D721Med (cell line): ENCODE data around the gene STARD9.

Experiments used
- DNase-seq: peaks from one replicate; pipeline ENCODE4 v3.0.0; 2011; ENCODE audit warnings: low spot score; ENCODE audit not compliant: insufficient read length
- FAIRE-seq: peaks from 2 replicates; lab custom pipeline; 2011; peaks lifted over from hg19 to GRCh38; lab: Jason Lieb, UNC
- CTCF ChIP-seq: IDR thresholded peaks from 2 replicates; pipeline ENCODE4 v1.5.1; 2012; ENCODE audit warnings: mild to moderate bottlenecking, control low read depth; ENCODE audit not compliant: insufficient read depth; ENCODE audit errors: missing control alignments

STARD9 gene

GRCh38 chr15:42727750-42728381 lies 152.5 kb downstream of the STARD9 start:
- no peak for FAIRE-seq
- TF ChIP-seq CTCF, result no peak
- no peak for DNase-seq

- no peak for TF ChIP-seq CTCF
- FAIRE-seq (no peak), DNase-seq (no peak)
These were observed 153.2 kb downstream of the STARD9 start for GRCh38 chr15:42728560-42728959.

- TF ChIP-seq CTCF, result no peak
- no peak for FAIRE-seq
- DNase-seq, result no peak
These were observed 153.6 kb downstream of the STARD9 start for GRCh38 chr15:42728972-42729371.

DNA sequence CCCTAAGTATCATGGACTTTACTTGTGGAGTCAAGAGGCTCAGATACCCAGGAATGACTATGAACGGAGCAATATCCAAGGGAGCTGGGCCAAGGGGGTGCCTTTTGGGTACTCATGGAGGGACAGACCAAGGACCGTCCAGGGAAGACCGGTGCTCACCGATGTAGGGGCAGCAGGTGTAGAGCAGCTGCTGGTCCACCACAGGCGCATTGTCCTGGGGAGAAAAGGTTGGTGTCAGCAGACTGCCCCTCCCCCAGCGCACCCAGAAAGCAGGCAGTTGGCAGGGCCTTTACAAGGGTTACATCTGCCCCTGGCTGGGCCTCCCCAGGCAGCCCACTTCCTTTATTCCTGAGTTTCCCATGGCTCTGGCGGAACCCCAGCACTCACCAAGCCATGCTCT lies 154.0 kb downstream of the STARD9 start:
- FAIRE-seq (no peak), DNase-seq (no peak)
- TF ChIP-seq CTCF, result no peak

DNA sequence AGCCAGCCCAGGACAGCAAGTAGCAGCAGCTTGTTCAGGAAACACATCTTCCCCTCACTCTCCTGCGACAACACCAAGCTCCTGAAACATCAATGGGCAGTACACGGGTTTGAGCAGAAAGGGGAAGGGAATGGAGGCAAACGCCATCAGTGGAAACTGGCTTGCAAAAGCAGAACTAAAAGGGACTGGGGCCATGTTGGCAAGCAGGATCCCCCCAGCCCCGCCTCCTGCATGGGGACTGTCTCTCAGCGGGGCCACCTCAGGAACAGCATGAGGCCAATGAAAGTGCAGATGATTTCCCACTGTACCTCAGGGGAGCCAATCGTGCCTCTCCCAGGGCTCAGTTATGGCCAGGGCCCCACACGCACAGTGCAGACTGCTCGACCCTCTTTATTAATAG lies 154.7 kb downstream of the STARD9 start:
- FAIRE-seq, result no peak

GRCh38 chr15:42730536-42730935 lies 155.1 kb downstream of the STARD9 start:
- DNase-seq, result no peak
- no peak for TF ChIP-seq CTCF
- FAIRE-seq, result no peak

More for the DNA sequence above, 154.7 kb downstream of the STARD9 start:
- DNase-seq, result no peak
- TF ChIP-seq CTCF, result no peak

- no peak for TF ChIP-seq CTCF
- no peak for FAIRE-seq
- DNase-seq, result no peak
These were observed 156.1 kb downstream of the STARD9 start for GRCh38 chr15:42731461-42731860.
